CMK (cell line): Measurements from ENCODE around the gene MAGEA1.
"Not testable (repeated sequence)": the region's sequence is repeated elsewhere in the genome, so short reads cannot be mapped to it uniquely, and the experiment has no call there.

Source experiments
- DNase-seq: peaks from one replicate; pipeline ENCODE4 v3.0.0-alpha.2; 2010; ENCODE audit warnings: low read depth

MAGEA1 gene, protein sequence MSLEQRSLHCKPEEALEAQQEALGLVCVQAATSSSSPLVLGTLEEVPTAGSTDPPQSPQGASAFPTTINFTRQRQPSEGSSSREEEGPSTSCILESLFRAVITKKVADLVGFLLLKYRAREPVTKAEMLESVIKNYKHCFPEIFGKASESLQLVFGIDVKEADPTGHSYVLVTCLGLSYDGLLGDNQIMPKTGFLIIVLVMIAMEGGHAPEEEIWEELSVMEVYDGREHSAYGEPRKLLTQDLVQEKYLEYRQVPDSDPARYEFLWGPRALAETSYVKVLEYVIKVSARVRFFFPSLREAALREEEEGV

DNA sequence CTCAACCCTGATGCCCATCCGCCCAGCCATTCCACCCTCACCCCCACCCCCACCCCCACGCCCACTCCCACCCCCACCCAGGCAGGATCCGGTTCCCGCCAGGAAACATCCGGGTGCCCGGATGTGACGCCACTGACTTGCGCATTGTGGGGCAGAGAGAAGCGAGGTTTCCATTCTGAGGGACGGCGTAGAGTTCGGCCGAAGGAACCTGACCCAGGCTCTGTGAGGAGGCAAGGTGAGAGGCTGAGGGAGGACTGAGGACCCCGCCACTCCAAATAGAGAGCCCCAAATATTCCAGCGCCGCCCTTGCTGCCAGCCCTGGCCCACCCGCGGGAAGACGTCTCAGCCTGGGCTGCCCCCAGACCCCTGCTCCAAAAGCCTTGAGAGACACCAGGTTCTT lies at the start of gene MAGEA1:
Gene MAGEA1, plus strand, starts transcription at position 154 of the 400 bp plus-strand sequence. CDS start 3,106 bp downstream, outside the sequence.
- DNase-seq = no peak

DNA sequence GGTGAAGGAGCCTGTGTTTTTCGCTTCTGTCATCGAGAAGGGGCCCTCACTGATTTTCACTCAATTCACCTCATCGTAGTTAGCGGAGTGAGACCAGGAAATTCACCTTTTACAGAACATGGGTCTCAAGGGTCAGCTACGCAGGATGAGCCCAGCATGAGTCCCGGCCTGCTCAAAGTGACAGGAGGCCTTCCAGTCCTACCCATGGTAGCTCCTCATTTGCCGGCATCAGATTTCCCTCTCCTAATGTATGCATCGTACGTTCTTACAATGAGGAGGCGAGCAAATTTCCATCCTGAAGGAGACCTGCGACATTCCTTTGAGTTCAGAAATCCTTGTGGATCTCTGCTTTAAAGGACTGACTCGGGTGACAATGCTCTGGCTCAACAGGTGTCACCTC lies 46.2 kb upstream of the MAGEA1 start:
- DNase-seq = not testable (repeated sequence)

DNA sequence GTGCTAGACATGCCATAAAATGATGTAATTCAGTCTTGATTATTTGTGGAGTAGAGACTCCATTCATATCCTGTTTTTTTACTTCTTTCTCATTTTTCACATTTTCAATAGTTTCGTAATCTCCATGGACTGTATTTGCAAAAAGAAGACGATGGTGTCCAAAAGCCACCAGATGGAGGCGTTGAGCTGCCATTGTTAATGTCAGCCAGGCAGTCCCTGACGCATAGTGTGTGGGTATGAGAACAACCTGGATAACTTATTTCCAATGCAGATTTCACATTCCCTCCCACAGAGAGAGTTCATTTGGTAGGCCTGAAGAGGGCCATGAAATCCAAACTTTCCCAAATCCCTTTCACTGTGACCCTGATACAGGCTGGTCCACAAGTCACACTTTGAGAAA lies 40.0 kb upstream of the MAGEA1 start:
- DNase-seq = not testable (repeated sequence)

DNA sequence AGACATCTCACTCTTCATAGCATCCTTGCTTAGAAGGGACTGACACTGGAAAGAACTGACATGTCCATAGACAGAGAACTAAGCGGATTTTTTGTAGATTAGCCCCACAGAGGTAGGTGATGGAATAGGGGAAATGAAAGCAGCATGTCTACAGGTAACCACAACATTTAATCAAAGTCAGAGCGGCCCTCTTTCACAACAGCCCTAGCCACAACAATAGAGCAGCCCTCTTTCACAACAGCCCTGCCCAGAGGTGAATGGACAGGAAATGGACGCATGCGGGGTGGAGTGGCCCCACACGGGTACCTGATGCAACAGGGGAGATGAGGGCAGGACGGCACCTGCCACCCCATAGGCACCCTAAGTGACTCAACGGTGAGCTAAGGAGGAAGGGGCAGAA lies 32.8 kb upstream of the MAGEA1 start:
- DNase-seq = not testable (repeated sequence)

DNA sequence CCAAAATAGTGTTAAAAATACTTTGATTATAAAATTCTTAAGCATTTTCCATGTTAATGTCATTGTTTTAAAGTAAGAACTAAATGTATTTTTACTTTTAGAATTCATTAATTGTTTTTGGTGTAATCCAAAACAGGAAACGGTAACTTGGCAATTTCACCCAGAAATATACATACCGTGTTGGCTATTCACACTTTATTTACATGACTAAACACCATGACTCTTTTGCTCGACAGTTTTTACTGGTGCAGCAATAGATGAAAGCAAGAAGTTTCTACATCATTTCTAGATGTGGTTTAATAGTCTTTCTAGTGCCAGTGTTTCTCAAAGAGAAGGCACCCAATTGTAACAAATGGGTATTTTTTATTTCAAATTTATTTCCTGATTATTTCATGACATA lies 25.6 kb upstream of the MAGEA1 start:
- no peak for DNase-seq

DNA sequence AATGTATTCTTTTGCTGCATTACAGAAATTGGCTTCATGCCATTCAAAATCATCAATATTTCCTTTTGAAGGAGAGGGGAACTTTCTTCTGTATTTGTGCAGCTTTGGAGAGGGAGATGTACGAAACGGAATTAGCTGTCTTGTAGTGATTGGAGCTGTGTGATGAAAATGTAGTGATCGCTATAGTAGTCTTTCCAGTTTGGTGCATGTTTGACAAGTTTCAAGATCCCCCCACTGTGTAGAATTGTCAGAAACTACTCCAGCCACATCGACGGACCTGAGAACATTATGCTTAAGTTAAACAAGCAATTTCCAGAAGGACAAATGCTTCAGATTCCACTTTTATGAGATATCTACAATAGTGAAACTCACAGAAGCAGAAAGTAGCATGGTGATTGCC lies 21.6 kb upstream of the MAGEA1 start:
- DNase-seq = no peak

DNA sequence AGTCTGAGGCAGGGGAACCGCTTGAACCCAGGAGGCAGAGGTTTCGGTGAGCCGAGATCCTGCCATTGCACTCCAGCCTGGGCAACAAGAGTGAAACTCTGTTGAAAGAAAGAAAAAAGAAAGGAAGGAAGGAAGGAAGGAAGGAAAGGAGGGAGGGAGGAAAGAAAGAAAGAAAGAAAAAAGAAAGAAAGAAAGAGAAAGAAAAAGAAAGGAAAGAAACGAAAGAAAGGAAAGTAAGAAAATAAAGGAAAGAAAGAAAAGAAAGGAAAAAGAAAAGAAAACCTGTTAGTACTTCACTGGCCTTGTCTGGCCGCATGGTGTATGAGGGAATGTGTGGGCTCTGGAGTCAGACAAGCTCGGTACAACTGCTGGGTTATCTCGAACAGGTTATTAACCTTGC lies 20.8 kb upstream of the MAGEA1 start:
- no peak for DNase-seq

DNA sequence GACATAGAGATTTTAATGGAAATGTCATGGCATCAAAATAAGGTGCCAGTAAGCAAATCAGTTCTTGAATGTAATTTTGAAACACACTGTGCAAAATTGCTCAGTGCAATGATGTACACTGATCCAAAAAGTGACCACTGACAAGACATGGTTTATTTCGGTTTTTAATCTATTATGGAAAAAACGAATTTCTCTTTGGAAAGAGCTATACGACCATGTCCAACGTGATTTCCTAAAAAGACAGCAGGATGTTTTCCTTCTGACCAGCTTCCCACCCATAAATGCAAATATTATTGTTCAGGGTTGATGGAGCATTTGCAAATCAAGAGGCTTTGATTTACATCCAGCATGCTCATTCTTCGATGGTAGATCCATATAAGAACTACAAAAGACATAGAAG lies 17.1 kb upstream of the MAGEA1 start:
- DNase-seq = no peak

DNA sequence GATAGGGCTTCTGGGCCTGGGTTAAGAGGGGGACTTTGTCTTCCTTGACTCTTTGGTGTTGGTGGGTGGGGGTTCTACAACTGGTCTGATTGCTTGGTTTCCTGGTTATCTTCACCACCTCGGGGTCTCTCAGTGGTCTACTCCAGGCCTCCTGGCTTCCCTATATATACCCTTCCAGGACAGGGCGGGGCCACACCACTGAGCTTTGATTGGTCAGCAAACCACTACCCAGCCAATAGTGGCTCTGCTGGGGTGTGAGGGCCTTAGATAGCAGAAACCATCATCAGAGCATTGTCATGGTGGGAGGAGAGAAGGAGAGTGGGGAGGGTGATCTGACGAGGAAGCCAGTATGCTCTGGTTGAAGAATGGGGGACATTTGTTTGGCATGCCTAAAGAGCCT lies 14.4 kb upstream of the MAGEA1 start:
- no peak for DNase-seq

DNA sequence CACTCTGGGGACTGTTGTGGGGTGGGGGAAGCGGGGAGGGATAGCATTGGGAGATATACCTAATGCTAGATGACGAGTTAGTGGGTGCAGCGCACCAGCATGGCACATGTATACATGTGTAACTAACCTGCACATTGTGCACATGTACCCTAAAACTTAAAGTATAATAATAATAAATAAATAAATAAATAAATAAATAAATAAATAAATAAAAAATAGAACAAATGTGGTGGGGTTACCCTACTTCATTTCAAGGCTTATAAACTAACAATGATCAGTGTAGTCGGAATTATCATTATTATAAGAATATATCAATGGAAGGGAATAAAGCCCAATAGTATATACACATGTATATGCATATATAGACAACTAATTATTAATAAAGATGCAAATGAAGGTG lies 10.7 kb upstream of the MAGEA1 start:
- not testable (repeated sequence) for DNase-seq

DNA sequence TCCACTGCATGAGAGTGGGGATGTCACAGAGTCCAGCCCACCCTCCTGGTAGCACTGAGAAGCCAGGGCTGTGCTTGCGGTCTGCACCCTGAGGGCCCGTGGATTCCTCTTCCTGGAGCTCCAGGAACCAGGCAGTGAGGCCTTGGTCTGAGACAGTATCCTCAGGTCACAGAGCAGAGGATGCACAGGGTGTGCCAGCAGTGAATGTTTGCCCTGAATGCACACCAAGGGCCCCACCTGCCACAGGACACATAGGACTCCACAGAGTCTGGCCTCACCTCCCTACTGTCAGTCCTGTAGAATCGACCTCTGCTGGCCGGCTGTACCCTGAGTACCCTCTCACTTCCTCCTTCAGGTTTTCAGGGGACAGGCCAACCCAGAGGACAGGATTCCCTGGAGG lies 2.7 kb downstream of the MAGEA1 start:
- DNase-seq = no peak

DNA sequence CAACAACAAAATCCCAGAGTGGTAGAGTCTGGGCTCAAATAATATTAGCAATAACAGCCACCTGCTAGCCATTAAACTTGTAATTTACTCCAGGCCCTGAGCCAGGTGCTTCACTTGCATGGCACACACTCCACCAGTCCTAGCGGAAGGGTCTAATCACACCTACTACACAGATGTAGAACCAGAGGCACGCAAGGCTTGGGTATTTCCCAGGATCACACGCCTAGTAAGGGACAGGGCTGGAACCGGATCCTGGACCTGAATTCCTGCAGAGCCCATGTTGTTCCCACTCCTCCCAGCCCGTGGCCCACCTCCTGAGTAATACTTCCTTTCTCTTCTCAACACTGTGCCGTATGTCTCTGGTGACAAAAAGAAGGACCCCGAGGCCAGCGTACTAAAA lies 5.7 kb downstream of the MAGEA1 start:
- no peak for DNase-seq

DNA sequence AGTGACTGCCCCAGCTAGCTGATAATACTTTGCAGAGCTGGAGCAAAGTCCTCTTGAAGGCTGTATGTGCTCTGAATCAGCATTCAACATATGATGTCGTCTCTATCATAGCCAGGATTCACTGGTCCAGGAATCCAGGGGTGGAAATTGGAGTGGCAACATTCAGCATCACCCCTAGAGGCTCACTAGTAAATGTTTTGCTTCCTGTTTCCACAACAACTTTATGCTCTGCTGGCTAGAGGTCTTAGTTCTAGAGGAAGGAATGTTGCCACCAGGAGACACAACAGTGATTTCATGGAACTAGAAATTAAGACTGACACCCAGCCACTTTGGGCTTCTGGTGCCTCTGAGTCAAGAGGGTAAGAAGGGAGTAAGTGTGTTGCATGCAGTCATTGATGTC lies 11.3 kb downstream of the MAGEA1 start:
- DNase-seq = no peak

DNA sequence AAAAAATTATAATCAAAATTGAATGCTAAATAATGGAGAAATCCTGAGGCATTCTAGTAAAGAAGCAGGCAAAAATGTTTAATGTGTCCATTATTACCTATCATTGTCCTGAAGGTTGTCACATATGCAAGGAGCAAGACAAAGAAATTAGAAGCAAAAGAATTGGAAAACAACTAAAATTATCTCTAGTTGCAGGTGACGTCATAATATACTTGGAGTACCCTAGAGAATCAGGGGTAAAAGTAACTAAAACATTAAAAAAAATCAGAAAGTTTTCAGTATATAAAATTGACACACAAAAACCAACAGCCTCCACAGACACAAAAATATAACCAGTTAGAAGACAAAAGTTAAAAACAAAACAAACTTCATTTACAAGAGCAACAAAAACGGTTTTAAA lies 21.4 kb downstream of the MAGEA1 start:
- DNase-seq = no peak

DNA sequence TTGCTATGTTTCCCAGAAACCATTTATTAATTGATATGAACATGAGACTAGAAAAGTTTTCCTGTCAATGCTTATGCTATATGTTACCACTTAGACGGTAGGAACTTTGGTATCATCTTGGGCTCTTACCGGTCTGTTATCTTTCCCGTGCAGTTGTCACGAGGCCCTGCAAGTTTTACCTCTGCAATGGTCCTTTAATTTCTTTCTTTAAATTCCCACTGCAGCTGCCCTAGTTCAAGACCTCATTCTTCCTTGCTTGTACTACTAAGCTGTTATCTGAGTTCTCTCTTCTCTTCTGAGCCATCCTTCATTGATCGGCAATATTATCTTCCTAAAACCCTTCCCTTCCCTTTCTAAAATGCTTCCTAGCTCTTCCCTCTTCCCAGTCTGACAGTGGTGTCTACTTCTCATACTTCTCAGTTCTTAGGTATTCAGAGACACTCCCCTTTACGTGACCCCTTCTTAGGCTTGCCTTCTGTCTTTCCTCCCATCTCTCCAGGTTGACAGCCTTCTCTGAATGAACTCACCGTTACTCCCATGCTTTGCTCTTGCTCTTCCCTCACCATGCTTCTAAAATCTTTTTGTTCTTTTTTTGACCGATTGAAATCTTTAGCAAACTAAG lies 27.5 kb downstream of the MAGEA1 start:
- no peak for DNase-seq

DNA sequence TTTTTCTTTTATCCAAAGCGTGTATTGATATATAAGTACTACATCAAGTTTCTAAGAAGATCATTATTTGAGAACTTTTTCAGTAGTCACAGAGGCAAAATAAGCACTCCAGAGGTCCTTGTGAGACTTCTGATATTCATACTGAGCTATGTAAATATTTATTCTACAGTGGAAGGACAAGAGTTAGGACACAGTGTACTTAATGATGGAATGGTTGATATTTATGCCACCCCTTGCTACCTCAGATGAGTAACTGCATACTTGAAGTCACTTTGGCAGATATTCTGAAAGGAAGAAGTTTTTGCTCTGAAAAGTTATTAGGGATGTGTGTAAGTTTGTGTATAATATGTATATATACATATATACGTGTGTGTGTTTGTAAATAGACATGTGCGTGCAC lies 30.3 kb downstream of the MAGEA1 start:
- no peak for DNase-seq

DNA sequence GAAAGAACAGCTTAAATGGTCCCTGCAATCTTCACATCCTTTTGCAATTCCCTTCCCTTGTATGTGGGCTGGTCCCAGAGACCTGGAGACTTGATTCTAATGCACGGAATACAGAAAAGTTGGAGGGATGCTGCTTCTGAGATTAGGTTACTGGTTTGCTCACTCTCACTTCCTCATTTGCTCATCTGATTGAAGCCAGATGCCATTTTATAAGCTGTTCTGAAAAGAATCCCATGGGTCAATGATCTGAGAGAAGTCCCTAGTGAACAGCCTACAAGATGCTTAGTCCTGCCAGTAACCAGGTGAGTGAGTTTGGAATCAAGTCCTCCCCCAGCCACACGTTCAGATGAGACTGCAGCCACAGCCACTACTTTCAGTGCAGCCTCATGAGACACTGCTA lies 35.9 kb downstream of the MAGEA1 start:
- no peak for DNase-seq

DNA sequence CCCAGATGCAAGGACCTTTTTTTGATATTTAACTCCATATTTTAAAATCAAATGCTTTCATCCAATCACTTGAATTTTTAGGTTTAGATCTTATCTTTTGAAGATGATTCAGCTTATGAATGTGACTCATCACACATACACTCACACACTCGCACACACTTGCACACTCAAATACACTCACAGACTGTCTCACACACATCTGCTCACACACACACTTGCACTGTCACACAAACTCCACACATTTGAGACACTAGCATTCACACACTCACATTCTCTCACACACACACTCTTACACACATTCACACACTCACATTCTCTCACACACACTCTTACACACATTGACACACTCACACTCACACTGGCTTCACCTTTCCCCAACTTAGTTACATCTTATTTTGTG lies 37.8 kb downstream of the MAGEA1 start:
- DNase-seq = no peak

DNA sequence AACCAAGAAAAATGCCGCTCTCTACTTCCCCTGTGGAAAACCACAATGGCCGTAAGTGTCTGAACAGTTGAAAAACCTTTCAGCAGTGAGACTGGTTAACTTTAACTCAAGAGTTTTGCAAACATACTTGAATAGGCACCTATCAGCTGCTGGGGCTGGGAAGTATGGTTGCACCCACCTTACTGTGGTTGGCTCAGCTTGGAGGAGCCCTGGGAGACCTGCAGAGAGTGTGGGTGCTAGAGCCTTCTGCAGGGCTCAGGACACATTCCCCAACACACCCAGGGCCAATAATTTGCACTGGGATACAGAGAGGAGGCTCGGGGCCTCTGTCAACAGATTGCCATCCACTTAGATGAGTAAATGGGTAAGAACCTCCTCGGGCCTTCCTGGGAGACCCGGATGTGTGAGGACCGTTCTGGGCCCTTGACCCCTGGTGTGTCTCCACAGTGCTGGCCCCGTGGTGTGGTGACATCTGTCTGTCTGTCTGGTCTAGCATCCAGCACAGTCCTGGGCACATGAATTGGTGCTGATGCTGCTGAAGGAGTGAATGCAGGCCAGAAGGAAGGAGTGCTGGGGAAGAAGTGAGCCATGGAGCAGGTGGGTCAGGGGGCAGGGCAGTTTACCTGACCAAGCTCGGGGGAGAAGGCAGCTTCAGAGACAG lies 46.5 kb downstream of the MAGEA1 start:
- DNase-seq = no peak

DNA sequence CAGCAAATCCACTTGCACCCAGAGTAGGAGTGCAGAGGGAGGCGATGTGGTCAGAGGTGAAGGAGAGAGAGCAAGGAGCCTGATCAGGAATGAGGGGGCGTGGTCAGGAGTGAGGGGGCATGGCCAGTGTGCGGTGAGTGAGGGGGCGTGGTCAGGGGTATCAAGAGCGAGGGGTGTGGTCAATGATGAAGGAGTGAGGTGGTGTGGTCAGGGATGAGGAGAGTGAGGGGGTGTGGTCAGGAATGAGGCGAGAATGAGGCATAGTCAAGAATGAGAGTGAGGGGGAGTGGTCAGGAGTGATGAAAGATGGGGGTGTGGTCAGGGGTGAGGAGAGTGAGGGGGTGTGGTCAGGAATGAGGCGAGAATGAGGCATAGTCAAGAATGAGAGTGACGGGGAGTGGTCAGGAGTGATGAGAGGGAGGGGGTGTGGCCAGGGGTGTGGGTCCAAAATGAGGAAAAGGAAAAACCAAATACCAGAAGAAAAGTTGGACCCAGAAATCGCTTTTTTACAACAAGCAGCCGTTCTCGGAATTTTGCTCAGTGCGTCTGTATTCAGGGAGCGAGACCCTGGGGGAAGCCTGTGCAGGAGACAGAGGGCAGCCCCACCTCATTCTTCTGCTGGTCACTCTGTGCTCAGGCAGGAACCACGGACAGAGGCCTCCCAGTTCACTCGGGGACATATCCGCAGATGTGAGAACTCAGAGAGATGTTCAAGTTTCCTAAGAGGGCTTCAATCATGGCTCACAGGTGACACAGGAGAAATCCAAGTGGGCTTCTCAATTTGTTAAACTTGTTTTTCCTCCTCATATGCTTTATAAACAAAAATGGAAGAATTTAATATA lies 47.5 kb downstream of the MAGEA1 start:
- DNase-seq = no peak
